IgD-negative memory B cell (primary cell): ENCODE results near the gene THSD4. TPM values are rescaled to one million over a fixed set of nuclear protein-coding genes. Genes with fewer than 3 reads are reported as not detected.
"Not testable (repeated sequence)": the region's sequence is repeated elsewhere in the genome, so short reads cannot be mapped to it uniquely, and the experiment has no call there.

Source experiments
- H3K27ac Mint-ChIP-seq, 3 donors: one replicate each; pipeline ENCODE4 v1.8.0; 2020 to 2022; ENCODE audit warnings: mild to moderate bottlenecking in 3 of 3, mixed read lengths in 3 of 3, moderate library complexity in 1 of 3
- H3K27me3 Mint-ChIP-seq: one replicate; pipeline ENCODE4 v1.8.0; 2021; ENCODE audit warnings: mixed read lengths
- H3K36me3 Mint-ChIP-seq: one replicate; pipeline ENCODE4 v1.8.0; 2020; ENCODE audit warnings: mild to moderate bottlenecking, mixed read lengths
- H3K4me1 Mint-ChIP-seq, 3 donors: one replicate each; pipeline ENCODE4 v1.8.0; 2020 to 2022; ENCODE audit warnings: mixed read lengths in 3 of 3, mild to moderate bottlenecking in 1 of 3
- H3K4me3 Mint-ChIP-seq, 4 donors: one replicate each; pipeline ENCODE4 v1.8.0; 2020 to 2022; ENCODE audit warnings: mild to moderate bottlenecking in 4 of 4, mixed read lengths in 4 of 4, moderate library complexity in 3 of 4
- H3K9me3 Mint-ChIP-seq, 3 donors: one replicate each; pipeline ENCODE4 v1.8.0; 2020 to 2021; ENCODE audit warnings: mixed read lengths in 3 of 3, mild to moderate bottlenecking in 1 of 3
- polyA plus RNA-seq: library from polyadenylated mRNA; unstranded; fragments of 300-500 nt; fragmentation: Illumina TruSeq; gene quantifications from one replicate; pipeline ENCODE4 v1.2.3, GENCODE V29; 2021

The THSD4 gene
- polyA plus RNA-seq, 1 donor from 2014 or later: not detected

DNA sequence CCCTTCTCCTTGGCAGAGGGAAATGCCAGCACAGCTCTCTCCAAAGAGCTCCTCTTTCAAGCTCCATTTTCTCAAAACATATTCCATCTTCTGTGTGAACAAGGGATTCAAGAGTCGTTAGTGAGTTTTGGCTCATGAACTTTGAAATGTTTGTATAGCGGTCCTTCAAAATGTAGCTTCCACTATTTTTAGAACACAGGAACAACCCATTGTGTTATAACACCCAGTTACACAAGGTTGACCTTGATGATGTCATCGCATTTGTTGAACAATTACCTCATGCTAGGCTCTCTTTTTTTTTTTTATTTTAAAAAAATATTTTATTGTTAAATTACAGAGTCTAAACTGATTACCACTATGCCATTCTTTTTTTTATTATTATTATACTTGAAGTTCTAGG is 251.7 kb downstream of the THSD4 start:
- no peaks in the 10 kb centered on the region for H3K4me1 Mint-ChIP-seq

DNA sequence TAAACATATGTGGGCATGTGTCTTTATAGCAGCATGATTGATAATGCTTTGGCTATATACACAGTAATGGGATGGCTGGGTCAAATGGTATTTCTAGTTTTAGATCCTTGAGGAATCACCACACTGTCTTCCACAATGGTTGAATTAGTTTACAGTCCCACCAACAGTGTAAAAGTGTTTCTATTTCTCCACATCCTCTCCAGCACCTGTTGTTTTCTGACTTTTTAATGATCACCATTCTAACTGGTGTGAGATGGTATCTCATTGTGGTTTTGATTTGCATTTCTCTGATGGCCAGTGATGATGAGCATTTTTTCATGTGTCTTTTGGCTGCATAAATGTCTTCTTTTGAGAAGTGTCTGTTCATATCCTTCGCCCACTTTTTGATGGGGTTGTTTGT is 252.5 kb downstream of the THSD4 start:
- H3K9me3 Mint-ChIP-seq: peaks cover 0 to 10% (median 3%) of the 10 kb centered on the region in 3 donors
- H3K4me3 Mint-ChIP-seq, H3K27ac Mint-ChIP-seq: not testable (repeated sequence)

More for the DNA sequence above, 251.7 kb downstream of the THSD4 start:
- Mint-ChIP-seq H3K36me3 (no peaks in the 10 kb centered on the region), H3K4me3 (no peak overlapping the region), H3K27ac (no peak overlapping the region), H3K27me3 (no peaks in the 10 kb centered on the region), H3K9me3 (peaks cover 0 to 10% (median 3%) of the 10 kb centered on the region in 3 donors)

DNA sequence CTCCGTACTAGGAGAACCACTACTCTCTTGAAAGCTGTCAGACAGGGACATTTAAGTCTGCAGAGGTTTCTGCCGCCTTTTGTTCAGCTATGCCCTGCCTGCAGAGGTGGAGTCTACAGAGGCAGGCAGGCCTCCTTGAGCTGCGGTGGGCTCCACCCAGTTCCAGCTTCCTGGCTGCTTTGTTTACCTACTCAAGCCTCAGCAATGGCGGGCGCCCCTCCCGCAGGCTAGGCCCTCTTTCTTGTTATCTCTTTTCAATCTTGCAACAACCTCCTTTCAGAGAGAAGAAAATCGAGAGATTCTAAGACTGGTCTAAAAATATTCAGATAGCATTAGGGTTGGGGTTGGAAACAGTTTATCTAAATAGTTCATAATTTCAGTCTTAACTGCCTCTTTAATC is 257.5 kb downstream of the THSD4 start:
- Mint-ChIP-seq H3K9me3 (peaks cover 4 to 10% (median 4%) of the 10 kb centered on the region in 3 donors), H3K27me3 (peaks cover 19% of the 10 kb centered on the region)
- not testable (repeated sequence) for H3K36me3 Mint-ChIP-seq, H3K4me1 Mint-ChIP-seq, H3K4me3 Mint-ChIP-seq, H3K27ac Mint-ChIP-seq

More for the DNA sequence above, 252.5 kb downstream of the THSD4 start:
- H3K36me3 Mint-ChIP-seq, H3K27me3 Mint-ChIP-seq, H3K4me1 Mint-ChIP-seq: not testable (repeated sequence)

GRCh38 chr15:71373917-71374316 is 258.6 kb downstream of the THSD4 start:
- Mint-ChIP-seq H3K4me3 (peak overlapping the region in 1 of 4 donors; percentile 29), H3K27ac (no peak overlapping the region), H3K36me3 (peaks cover 4% of the 10 kb centered on the region), H3K27me3 (peaks cover 19% of the 10 kb centered on the region), H3K9me3 (peaks cover 4 to 10% (median 4%) of the 10 kb centered on the region in 3 donors), H3K4me1 (peaks cover 0 to 2% (median 0%) of the 10 kb centered on the region in 3 donors)

GRCh38 chr15:71374607-71375352 is 259.5 kb downstream of the THSD4 start:
- no peak overlapping the region for H3K4me3 Mint-ChIP-seq
- peaks cover 4% of the 10 kb centered on the region for H3K36me3 Mint-ChIP-seq
- no peak overlapping the region for H3K27ac Mint-ChIP-seq
- H3K27me3 Mint-ChIP-seq: peaks cover 19% of the 10 kb centered on the region
- H3K4me1 Mint-ChIP-seq: peaks cover 0 to 2% (median 0%) of the 10 kb centered on the region in 3 donors
- H3K9me3 Mint-ChIP-seq: peaks cover 4 to 9% (median 4%) of the 10 kb centered on the region in 3 donors

DNA sequence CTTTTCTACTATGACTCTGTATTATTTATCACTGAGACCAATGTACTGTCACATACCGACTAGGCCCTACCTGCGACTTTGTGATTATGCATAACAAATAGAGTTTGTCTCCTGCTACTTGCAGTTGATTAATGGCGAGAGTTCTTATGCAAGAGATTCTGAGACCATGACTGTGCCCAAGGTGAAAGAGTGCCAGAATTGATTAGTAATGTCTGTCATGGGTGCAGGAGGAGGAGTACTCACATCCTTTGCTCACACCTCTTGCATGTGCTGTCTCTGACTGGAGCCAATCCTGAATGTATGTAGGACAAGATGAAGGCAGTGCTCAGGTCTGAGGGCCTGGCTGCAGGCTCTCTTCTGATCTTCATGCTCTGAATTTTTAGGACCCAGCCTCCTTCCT is 260.7 kb downstream of the THSD4 start:
- Mint-ChIP-seq H3K4me3 (no peak overlapping the region), H3K27ac (peak overlapping the region in 1 of 3 donors; percentile 41), H3K4me1 (peaks cover 0 to 2% (median 0%) of the 10 kb centered on the region in 3 donors), H3K9me3 (peaks cover 3 to 4% (median 4%) of the 10 kb centered on the region in 3 donors), H3K36me3 (peaks cover 4% of the 10 kb centered on the region), H3K27me3 (peaks cover 19% of the 10 kb centered on the region)

GRCh38 chr15:71379893-71380292 is 264.6 kb downstream of the THSD4 start:
- no peak overlapping the region for H3K27ac Mint-ChIP-seq

GRCh38 chr15:71380345-71380744 is 265.1 kb downstream of the THSD4 start:
- no peak overlapping the region for H3K27ac Mint-ChIP-seq
- peaks cover 11% of the 10 kb centered on the region for H3K27me3 Mint-ChIP-seq
- peaks cover 4% of the 10 kb centered on the region for H3K36me3 Mint-ChIP-seq
- no peak overlapping the region for H3K4me3 Mint-ChIP-seq
- peaks cover 1 to 4% (median 3%) of the 10 kb centered on the region in 3 donors for H3K9me3 Mint-ChIP-seq
- H3K4me1 Mint-ChIP-seq: peaks cover 0 to 1% (median 0%) of the 10 kb centered on the region in 3 donors

More at GRCh38 chr15:71379893-71380292, 264.6 kb downstream of the THSD4 start:
- Mint-ChIP-seq H3K27me3 (peaks cover 12% of the 10 kb centered on the region), H3K4me1 (peaks cover 0 to 2% (median 0%) of the 10 kb centered on the region in 3 donors), H3K9me3 (peaks cover 1 to 4% (median 3%) of the 10 kb centered on the region in 3 donors), H3K36me3 (peaks cover 4% of the 10 kb centered on the region), H3K4me3 (no peak overlapping the region)

- H3K9me3 Mint-ChIP-seq: peaks cover 0 to 8% (median 6%) of the 10 kb centered on the region in 3 donors
- H3K27ac Mint-ChIP-seq: no peak overlapping the region
- H3K36me3 Mint-ChIP-seq: no peaks in the 10 kb centered on the region
- H3K4me3 Mint-ChIP-seq: no peak overlapping the region
- peaks cover 6% of the 10 kb centered on the region for H3K27me3 Mint-ChIP-seq
- H3K4me1 Mint-ChIP-seq: peaks cover 0 to 3% (median 0%) of the 10 kb centered on the region in 3 donors
Observed at GRCh38 chr15:71384501-71384900, 269.2 kb downstream of the THSD4 start.

DNA sequence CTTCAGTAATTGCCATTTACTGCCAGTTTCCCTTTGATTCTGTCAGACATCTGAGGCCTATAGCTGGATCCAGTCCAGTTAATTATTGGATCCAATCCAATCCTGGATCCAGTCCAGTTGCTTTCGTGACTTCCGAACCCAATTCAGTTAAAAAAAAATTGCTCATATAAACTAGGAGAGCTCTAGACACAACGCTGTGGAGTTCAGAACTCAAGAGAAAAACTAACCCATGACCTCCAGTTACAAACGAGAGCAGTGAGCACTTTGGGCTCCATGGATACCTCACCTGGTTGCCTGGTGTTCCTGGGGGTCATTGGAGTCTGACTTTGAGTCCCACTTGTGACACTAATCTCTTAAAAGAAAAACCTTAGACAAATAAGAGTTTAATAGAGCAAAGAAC is 269.8 kb downstream of the THSD4 start:
- no peak overlapping the region for H3K27ac Mint-ChIP-seq
- H3K36me3 Mint-ChIP-seq: no peaks in the 10 kb centered on the region
- H3K27me3 Mint-ChIP-seq: peaks cover 6% of the 10 kb centered on the region
- H3K4me1 Mint-ChIP-seq: peaks cover 0 to 3% (median 0%) of the 10 kb centered on the region in 3 donors
- H3K4me3 Mint-ChIP-seq: no peak overlapping the region
- peaks cover 0 to 9% (median 6%) of the 10 kb centered on the region in 3 donors for H3K9me3 Mint-ChIP-seq

- H3K4me3 Mint-ChIP-seq: no peak overlapping the region
- no peaks in the 10 kb centered on the region for H3K36me3 Mint-ChIP-seq
- peaks cover 0 to 10% (median 6%) of the 10 kb centered on the region in 3 donors for H3K9me3 Mint-ChIP-seq
- no peak overlapping the region for H3K27ac Mint-ChIP-seq
- peaks cover 6% of the 10 kb centered on the region for H3K27me3 Mint-ChIP-seq
- peaks cover 0 to 3% (median 0%) of the 10 kb centered on the region in 3 donors for H3K4me1 Mint-ChIP-seq
Observed at GRCh38 chr15:71385457-71385856, 270.2 kb downstream of the THSD4 start.

GRCh38 chr15:71386005-71386404 is 270.7 kb downstream of the THSD4 start:
- H3K4me1 Mint-ChIP-seq: peaks cover 0 to 3% (median 0%) of the 10 kb centered on the region in 3 donors
- no peak overlapping the region for H3K4me3 Mint-ChIP-seq
- peaks cover 0 to 11% (median 6%) of the 10 kb centered on the region in 3 donors for H3K9me3 Mint-ChIP-seq
- no peaks in the 10 kb centered on the region for H3K36me3 Mint-ChIP-seq
- H3K27me3 Mint-ChIP-seq: peaks cover 6% of the 10 kb centered on the region
- peak overlapping the region in 1 of 3 donors; percentile 46 for H3K27ac Mint-ChIP-seq

GRCh38 chr15:71386448-71387236 is 271.4 kb downstream of the THSD4 start:
- no peak overlapping the region for H3K4me3 Mint-ChIP-seq
- peaks cover 0 to 3% (median 0%) of the 10 kb centered on the region in 3 donors for H3K4me1 Mint-ChIP-seq
- peaks cover 0 to 11% (median 6%) of the 10 kb centered on the region in 3 donors for H3K9me3 Mint-ChIP-seq
- H3K36me3 Mint-ChIP-seq: no peaks in the 10 kb centered on the region
- H3K27ac Mint-ChIP-seq: peak overlapping the region in 1 of 3 donors; percentile 46
- peaks cover 8% of the 10 kb centered on the region for H3K27me3 Mint-ChIP-seq

- Mint-ChIP-seq H3K27me3 (peaks cover 14% of the 10 kb centered on the region), H3K27ac (no peak overlapping the region), H3K4me3 (no peak overlapping the region), H3K4me1 (peaks cover 0 to 3% (median 0%) of the 10 kb centered on the region in 3 donors), H3K36me3 (no peaks in the 10 kb centered on the region), H3K9me3 (peaks cover 2 to 10% (median 6%) of the 10 kb centered on the region in 3 donors)
Observed at GRCh38 chr15:71387810-71388209, 272.5 kb downstream of the THSD4 start.

DNA sequence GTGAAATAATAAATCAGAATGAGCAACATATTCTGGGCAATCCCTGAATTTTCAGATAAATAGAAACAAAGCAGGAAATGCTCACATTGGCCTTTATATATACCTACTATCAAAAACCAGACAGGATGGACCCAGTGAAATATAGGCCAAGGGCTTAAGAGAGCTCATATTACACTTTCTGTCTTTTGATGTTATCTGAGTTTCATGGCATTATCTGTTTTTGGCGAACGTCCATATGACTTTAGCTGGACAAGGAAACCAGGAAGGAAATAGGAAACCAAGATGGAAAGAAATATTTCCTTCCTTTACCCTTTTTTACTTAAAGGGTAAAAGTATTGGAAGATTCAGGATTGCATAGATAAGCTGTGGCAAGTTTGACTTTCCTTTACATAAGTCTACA is 274.8 kb downstream of the THSD4 start:
- Mint-ChIP-seq H3K27me3 (peaks cover 16% of the 10 kb centered on the region), H3K9me3 (peaks cover 2 to 10% (median 6%) of the 10 kb centered on the region in 3 donors), H3K4me1 (peaks cover 0 to 3% (median 0%) of the 10 kb centered on the region in 3 donors), H3K36me3 (no peaks in the 10 kb centered on the region), H3K27ac (no peak overlapping the region), H3K4me3 (no peak overlapping the region)
